Endothelial cell of umbilical vein (primary cell): ENCODE measurements around the gene NRCAM. TPM values are rescaled to one million over a fixed set of nuclear protein-coding genes. Genes with fewer than 3 reads are reported as not detected.

Experiments used
- BruUV-seq: library from RNA; stranded (reverse); fragments of 400-500 nt; replicated peaks from 2 replicates; lab custom pipeline; 2021; lab: Mats Ljungman, UMichigan
- CTCF ChIA-PET: fragments of 300-600, 350-600 bp; sonication (Branson Sonifier 250); formaldehyde crosslinking; loops from one replicate; lab custom pipeline; 2021; ENCODE audit warnings: antibody characterized with exemption, inconsistent platforms; lab: Charles Lee
- POLR2A ChIA-PET: fragments of 300-600, 350-600 bp; sonication (Branson Sonifier 250); formaldehyde crosslinking; loops from one replicate; lab custom pipeline; 2021; ENCODE audit warnings: antibody characterized with exemption, inconsistent platforms; lab: Charles Lee
- DNase-seq: peaks from one replicate; pipeline ENCODE4 v3.0.0-alpha.2; 2011; ENCODE audit warnings: low read depth, low spot score
- FAIRE-seq: peaks from 2 replicates; lab custom pipeline; 2011; peaks lifted over from hg19 to GRCh38; lab: Jason Lieb, UNC
- H2AFZ ChIP-seq: 2 replicates; pipeline ENCODE4 v1.6.0; 2012; ENCODE audit warnings: low read depth, low read length, control low read depth, inconsistent platforms
- H3K27ac ChIP-seq: 2 replicates; pipeline ENCODE4 v1.5.1; 2011; ENCODE audit warnings: low read depth, mild to moderate bottlenecking, control low read depth, low read length, moderate library complexity; ENCODE audit not compliant: insufficient read depth
- H3K27me3 ChIP-seq, 2 experiments: 2 replicates each; pipeline versions ENCODE4 v1.6.0 to v1.6.1; 2011; ENCODE audit warnings: low read length in 2 of 2, mixed read lengths in 1 of 2; ENCODE audit not compliant: control insufficient read depth in 2 of 2, insufficient read depth in 2 of 2
- H3K36me3 ChIP-seq, 2 experiments: 2 replicates in 1 of 2; 3 replicates in 1 of 2; pipeline ENCODE4 v1.5.1; 2011; ENCODE audit warnings: low read length in 2 of 2, mild to moderate bottlenecking in 1 of 2, moderate library complexity in 1 of 2; ENCODE audit not compliant: control insufficient read depth in 2 of 2, insufficient read depth in 2 of 2; ENCODE audit errors: extremely low read depth in 1 of 2
- H3K4me1 ChIP-seq: 3 replicates; pipeline ENCODE4 v1.5.1; 2011; ENCODE audit warnings: mild to moderate bottlenecking, low read length; ENCODE audit not compliant: control insufficient read depth, insufficient read depth; ENCODE audit errors: extremely low read depth
- H3K4me2 ChIP-seq: 2 replicates; pipeline ENCODE4 v1.6.1; 2011; ENCODE audit warnings: low read length, control low read depth, mixed read lengths; ENCODE audit not compliant: insufficient read depth
- H3K4me3 ChIP-seq, 3 experiments: fragments of 200-600 bp in 1 of 3; sonication (generic), shearing (Covaris generic) in 1 of 3; replicated peaks in 1 of 3; 2 replicates each; pipeline ENCODE4 v1.5.1; 2011 to 2016; ENCODE audit warnings: control low read depth in 3 of 3, low read length in 3 of 3, mild to moderate bottlenecking in 2 of 3, inconsistent platforms in 1 of 3, low read depth in 1 of 3, moderate library complexity in 1 of 3; ENCODE audit not compliant: insufficient read depth in 1 of 3
- H3K79me2 ChIP-seq: 2 replicates; pipeline ENCODE4 v1.6.0; 2012; ENCODE audit warnings: low read length, inconsistent platforms; ENCODE audit not compliant: control insufficient read depth, insufficient read depth
- H3K9ac ChIP-seq: replicated peaks from 2 replicates; pipeline ENCODE3; 2011; ENCODE audit warnings: low read length, control low read depth; ENCODE audit not compliant: insufficient read depth; ENCODE audit errors: extremely low read depth
- H3K9me1 ChIP-seq: replicated peaks from 3 replicates; pipeline ENCODE4 v1.6.0; 2011; ENCODE audit warnings: mild to moderate bottlenecking, low read length; ENCODE audit not compliant: control insufficient read depth, insufficient read depth; ENCODE audit errors: extremely low read depth
- H3K9me3 ChIP-seq: replicated peaks from 2 replicates; pipeline ENCODE4 v1.5.1; 2012; ENCODE audit warnings: low read length, inconsistent platforms; ENCODE audit not compliant: control insufficient read depth, insufficient read depth
- H4K20me1 ChIP-seq: replicated peaks from 2 replicates; pipeline ENCODE3; 2011; ENCODE audit warnings: mild to moderate bottlenecking, low read length; ENCODE audit not compliant: control insufficient read depth, insufficient read depth; ENCODE audit errors: extremely low read depth
- EZH2 ChIP-seq: IDR thresholded peaks from 2 replicates; pipeline ENCODE4 v1.6.1; 2012; ENCODE audit warnings: borderline replicate concordance, low read depth, mild to moderate bottlenecking, moderate library complexity, low read length, inconsistent platforms; ENCODE audit not compliant: severe bottlenecking
- FOS ChIP-seq: IDR thresholded peaks from 2 replicates; pipeline ENCODE4 v1.6.1; 2011; ENCODE audit warnings: mild to moderate bottlenecking, low read length, moderate library complexity, borderline replicate concordance; ENCODE audit not compliant: insufficient read depth
- GATA2 ChIP-seq: IDR thresholded peaks from 2 replicates; pipeline ENCODE4 v1.7.0; 2011; ENCODE audit warnings: low read depth, mild to moderate bottlenecking, moderate library complexity, mixed read lengths, low read length; ENCODE audit not compliant: insufficient read length, insufficient read depth
- JUN ChIP-seq: IDR thresholded peaks from 2 replicates; pipeline ENCODE4 v1.6.1; 2011; ENCODE audit warnings: borderline replicate concordance, low read depth; ENCODE audit not compliant: insufficient read length, insufficient read depth
- MAX ChIP-seq: IDR thresholded peaks from 2 replicates; pipeline ENCODE4 v1.6.1; 2011; ENCODE audit not compliant: insufficient read depth, insufficient read length
- MYC ChIP-seq: IDR thresholded peaks from one replicate; pipeline ENCODE4 v1.6.1; 2011; ENCODE audit warnings: mild to moderate bottlenecking, low read depth, low read length
- POLR2A ChIP-seq: IDR thresholded peaks from 2 replicates; pipeline ENCODE4 v1.6.1; 2012; ENCODE audit warnings: low read depth, mild to moderate bottlenecking, control low read depth, low read length
- POLR2AphosphoS5 ChIP-seq: IDR thresholded peaks from 2 replicates; pipeline ENCODE4 v1.6.1; 2012; ENCODE audit warnings: low read depth, mild to moderate bottlenecking, control low read depth, low read length, moderate library complexity; ENCODE audit not compliant: insufficient read depth
- dilution Hi-C: fragments of 300-500 bp; cut with MboI; formaldehyde crosslinking; loops from one replicate; pipeline ENCODE4 v1.15.0; 2019; ENCODE audit warnings: low sequenced_read_pairs; ENCODE audit not compliant: extremely low pct_ligation_motif_present
- intact Hi-C: fragments of 100-400 bp; cut with micrococcal nuclease; formaldehyde crosslinking; loops from one replicate; pipeline ENCODE4 v1.10.0; 2022
- polyA plus RNA-seq, 4 experiments: library from polyadenylated mRNA; depleted of rRNA in 3 of 4; stranded (reverse) in 3 of 4; unstranded in 1 of 4; fragments of >200 nt; gene quantifications; 2 replicates each; pipeline versions ENCODE4 v1.2.1 to v1.2.3, GENCODE V29; 2011 to 2012; ENCODE audit warnings: missing spikeins in 1 of 4
- total RNA-seq: library from RNA; stranded (reverse); gene quantifications from 2 replicates; pipeline ENCODE4 v1.2.3, GENCODE V29; 2021
- TF ChIP-seq, protein P1 (sequence below), 2 donors: IDR thresholded peaks; 1 replicate in 1 of 2; 2 replicates in 1 of 2; pipeline ENCODE4 v1.5.1; 2011; ENCODE audit warnings: low read length in 2 of 2, mild to moderate bottlenecking in 2 of 2, moderate library complexity in 2 of 2, control low read depth in 1 of 2, inconsistent platforms in 1 of 2, low read depth in 1 of 2; ENCODE audit not compliant: insufficient read depth in 1 of 2; ENCODE audit errors: extremely low read depth in 1 of 2

The NRCAM gene
- total and polyA plus RNA-seq, 2 donors (not counting 3 experiments of a cell fraction or from before 2014, with no cell fraction given) = 26.0 to 47.6 TPM

DNA sequence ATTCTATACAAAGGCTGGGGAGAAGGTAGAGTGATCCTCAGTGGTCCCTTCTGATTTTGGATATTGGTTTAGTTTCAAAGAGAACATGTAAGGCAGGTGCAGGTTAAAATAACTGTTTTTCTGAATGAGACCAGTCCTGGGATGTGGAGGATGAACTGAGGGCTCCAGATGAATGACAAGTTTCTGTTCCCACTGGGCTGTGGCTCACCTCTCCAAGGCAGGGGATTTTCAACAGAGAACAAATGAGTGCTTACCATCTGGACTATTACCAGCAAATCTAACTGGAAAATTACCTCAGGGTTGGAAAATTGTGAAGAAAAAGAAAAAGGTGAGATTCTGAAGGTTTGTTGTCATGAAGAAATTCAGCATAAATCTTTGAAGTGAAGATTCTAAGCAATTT, 334.1 kb downstream of the NRCAM start:
- no peak overlapping the region for H3K4me3 ChIP-seq
- ChIA-PET POLR2A (no interaction called here), CTCF (interaction anchor here (0.7 to 1.7 kb wide), 4 partner anchors 9 to 23 kb away, joined by 3 to 7 read pairs (median 4); no protein-coding TSS in a partner anchor)
- DNase-seq = no peak
- no TSS peak for BruUV-seq
- no peaks in the 10 kb centered on the region for H3K9me3 ChIP-seq
- H3K27me3 ChIP-seq = no peaks in the 10 kb centered on the region
- no peak overlapping the region for H3K9ac ChIP-seq
- no peaks in the 10 kb centered on the region for H4K20me1 ChIP-seq
- no peaks in the 10 kb centered on the region for H3K36me3 ChIP-seq
- H3K79me2 ChIP-seq = no peaks in the 10 kb centered on the region
- H3K4me1 ChIP-seq = no peaks in the 10 kb centered on the region
- no peak overlapping the region for H3K4me2 ChIP-seq
- dilution Hi-C loops = no loop called here
- no peak for FAIRE-seq
- H3K27ac ChIP-seq = no peak overlapping the region
- H2AFZ ChIP-seq = no peak overlapping the region
- intact Hi-C loops = no loop called here
- H3K9me1 ChIP-seq = no peaks in the 10 kb centered on the region
- no peak for TF ChIP-seq POLR2AphosphoS5
- TF ChIP-seq JUN = no peak
- no peak for TF ChIP-seq MYC
- no peak for TF ChIP-seq MAX
- TF ChIP-seq FOS = no peak
- TF ChIP-seq GATA2 = no peak
- no peak for TF ChIP-seq EZH2
- no peak for TF ChIP-seq POLR2A
- TF ChIP-seq, protein P1, sequence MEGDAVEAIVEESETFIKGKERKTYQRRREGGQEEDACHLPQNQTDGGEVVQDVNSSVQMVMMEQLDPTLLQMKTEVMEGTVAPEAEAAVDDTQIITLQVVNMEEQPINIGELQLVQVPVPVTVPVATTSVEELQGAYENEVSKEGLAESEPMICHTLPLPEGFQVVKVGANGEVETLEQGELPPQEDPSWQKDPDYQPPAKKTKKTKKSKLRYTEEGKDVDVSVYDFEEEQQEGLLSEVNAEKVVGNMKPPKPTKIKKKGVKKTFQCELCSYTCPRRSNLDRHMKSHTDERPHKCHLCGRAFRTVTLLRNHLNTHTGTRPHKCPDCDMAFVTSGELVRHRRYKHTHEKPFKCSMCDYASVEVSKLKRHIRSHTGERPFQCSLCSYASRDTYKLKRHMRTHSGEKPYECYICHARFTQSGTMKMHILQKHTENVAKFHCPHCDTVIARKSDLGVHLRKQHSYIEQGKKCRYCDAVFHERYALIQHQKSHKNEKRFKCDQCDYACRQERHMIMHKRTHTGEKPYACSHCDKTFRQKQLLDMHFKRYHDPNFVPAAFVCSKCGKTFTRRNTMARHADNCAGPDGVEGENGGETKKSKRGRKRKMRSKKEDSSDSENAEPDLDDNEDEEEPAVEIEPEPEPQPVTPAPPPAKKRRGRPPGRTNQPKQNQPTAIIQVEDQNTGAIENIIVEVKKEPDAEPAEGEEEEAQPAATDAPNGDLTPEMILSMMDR (IDR thresholded peaks at IDR 0.05; ENCODE audit: extremely low read depth in 1 of 2, insufficient read depth in 1 of 2, low read depth in 1 of 2, low read length in 2 of 2) = no peak
